ENCODE data around the gene DCLRE1B. TPM values are rescaled to one million over a fixed set of nuclear protein-coding genes. Genes with fewer than 3 reads are reported as not detected.

The DCLRE1B gene
- total and polyA plus RNA-seq, 9 of the 15 experiments (the other 6 are each of a cell fraction or from before 2014, with no cell fraction given) = 10.6 to 28.8 (median 17.2) TPM

DNA sequence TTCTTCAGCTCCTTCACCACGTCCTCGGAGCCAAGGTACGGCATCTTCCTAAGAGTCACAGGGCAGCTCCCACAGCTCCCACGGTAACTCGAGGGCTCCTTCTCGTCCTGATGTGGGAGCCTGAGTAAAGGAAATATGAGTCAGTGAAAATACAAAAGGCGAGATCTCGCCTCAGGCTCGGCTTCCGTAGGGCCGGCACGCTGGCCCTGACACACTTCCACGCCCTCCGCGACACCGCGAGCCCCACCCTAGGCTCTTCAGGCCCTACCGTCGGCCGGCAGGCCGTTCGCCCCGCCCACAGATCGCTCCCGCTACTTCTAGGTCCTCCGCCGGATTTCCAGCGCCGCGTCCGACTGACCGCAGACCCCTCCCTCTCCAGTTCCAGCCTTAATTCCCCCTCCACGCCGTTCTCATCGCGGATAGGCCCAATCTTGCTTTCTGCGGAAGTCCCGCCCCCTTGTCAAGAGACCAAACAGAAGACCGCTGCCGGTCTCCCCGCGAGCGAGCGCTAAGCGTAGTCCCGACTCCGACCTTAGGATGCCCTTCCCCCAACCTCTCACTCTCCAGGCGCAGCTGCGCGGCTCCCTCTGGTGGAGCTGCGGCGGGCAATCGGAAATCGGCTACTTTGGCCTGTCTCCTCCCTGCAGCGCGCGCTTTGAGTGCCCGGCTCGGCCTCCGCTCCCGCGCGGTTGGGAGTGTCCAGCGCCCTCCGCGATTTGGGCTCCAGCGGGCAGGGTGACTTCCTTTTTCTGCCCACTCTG, at the start of gene DCLRE1B, which contains the start of gene AP4B1 (continued):
- TF ChIP-seq POLR3A (IDR thresholded peaks at IDR 0.05; ENCODE audit: borderline replicate concordance, extremely low read depth, insufficient read depth, insufficient read length) (no peak), GABPA (tag; conservative IDR thresholded peaks at IDR 0.05; ENCODE audit: low read depth) (peak; percentile 95), SRSF1 (IDR thresholded peaks at IDR 0.05; ENCODE audit: low read depth, low read length) (no peak), NCOA4 (IDR thresholded peaks at IDR 0.05; ENCODE audit: partially characterized antibody) (peak; percentile 80), CBFB (CRISPR knock-in tag; IDR thresholded peaks at IDR 0.05) (peak; percentile 48; the same call in 1 of the 2 replicates), MYNN (IDR thresholded peaks at IDR 0.05) (peak; percentile 39; the same call in 1 of the 2 replicates), MYNN (CRISPR knock-in tag; IDR thresholded peaks at IDR 0.05) (no peak), HCFC1 (IDR thresholded peaks at IDR 0.05; ENCODE audit: low read depth, low read length) (peak; percentile 81), SMAD2 (IDR thresholded peaks at IDR 0.05; ENCODE audit: low read depth, low read length) (no peak), MYC (IDR thresholded peaks at IDR 0.05; ENCODE audit: low read depth, low read length) (peak; percentile 89), MYC (CRISPR knock-in tag; IDR thresholded peaks at IDR 0.05; ENCODE audit: borderline replicate concordance, low read depth) (0 out of 2 replicates have a peak, but pooled peaks have one; percentile 89), NBN (IDR thresholded peaks at IDR 0.05; ENCODE audit: low read depth) (peak; percentile 79), SIX5 (IDR thresholded peaks at IDR 0.05; ENCODE audit: borderline replicate concordance in 1 of 2, insufficient read depth in 1 of 2, low read depth in 1 of 2, low read length in 2 of 2) (peak in 1 of 2 experiments; percentile 29; a peak in 1 of 4 replicates), ZNF445 (CRISPR knock-in tag; IDR thresholded peaks at IDR 0.05; ENCODE audit: low read depth) (no peak), ARID1B (IDR thresholded peaks at IDR 0.05) (peak; percentile 58; the same call in 1 of the 2 replicates), CXXC5 (CRISPR knock-in tag; IDR thresholded peaks at IDR 0.05) (peak; percentile 98), KLF6 (CRISPR knock-in tag; IDR thresholded peaks at IDR 0.05; ENCODE audit: borderline replicate concordance) (peak; percentile 45; the same call in 1 of the 2 replicates), POLR2A (conservative IDR thresholded peaks at IDR 0.05) (peak; percentile 85)
- TF ChIP-seq, protein P1, sequence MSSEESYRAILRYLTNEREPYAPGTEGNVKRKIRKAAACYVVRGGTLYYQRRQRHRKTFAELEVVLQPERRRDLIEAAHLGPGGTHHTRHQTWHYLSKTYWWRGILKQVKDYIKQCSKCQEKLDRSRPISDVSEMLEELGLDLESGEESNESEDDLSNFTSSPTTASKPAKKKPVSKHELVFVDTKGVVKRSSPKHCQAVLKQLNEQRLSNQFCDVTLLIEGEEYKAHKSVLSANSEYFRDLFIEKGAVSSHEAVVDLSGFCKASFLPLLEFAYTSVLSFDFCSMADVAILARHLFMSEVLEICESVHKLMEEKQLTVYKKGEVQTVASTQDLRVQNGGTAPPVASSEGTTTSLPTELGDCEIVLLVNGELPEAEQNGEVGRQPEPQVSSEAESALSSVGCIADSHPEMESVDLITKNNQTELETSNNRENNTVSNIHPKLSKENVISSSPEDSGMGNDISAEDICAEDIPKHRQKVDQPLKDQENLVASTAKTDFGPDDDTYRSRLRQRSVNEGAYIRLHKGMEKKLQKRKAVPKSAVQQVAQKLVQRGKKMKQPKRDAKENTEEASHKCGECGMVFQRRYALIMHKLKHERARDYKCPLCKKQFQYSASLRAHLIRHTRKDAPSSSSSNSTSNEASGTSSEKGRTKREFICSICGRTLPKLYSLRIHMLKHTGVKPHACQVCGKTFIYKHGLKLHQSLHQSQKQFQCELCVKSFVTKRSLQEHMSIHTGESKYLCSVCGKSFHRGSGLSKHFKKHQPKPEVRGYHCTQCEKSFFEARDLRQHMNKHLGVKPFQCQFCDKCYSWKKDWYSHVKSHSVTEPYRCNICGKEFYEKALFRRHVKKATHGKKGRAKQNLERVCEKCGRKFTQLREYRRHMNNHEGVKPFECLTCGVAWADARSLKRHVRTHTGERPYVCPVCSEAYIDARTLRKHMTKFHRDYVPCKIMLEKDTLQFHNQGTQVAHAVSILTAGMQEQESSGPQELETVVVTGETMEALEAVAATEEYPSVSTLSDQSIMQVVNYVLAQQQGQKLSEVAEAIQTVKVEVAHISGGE (CRISPR knock-in tag; IDR thresholded peaks at IDR 0.05) = peak in 2 of 3 experiments; percentile 17 to 93; a peak in 2 of 6 replicates
- TF ChIP-seq, protein P2, sequence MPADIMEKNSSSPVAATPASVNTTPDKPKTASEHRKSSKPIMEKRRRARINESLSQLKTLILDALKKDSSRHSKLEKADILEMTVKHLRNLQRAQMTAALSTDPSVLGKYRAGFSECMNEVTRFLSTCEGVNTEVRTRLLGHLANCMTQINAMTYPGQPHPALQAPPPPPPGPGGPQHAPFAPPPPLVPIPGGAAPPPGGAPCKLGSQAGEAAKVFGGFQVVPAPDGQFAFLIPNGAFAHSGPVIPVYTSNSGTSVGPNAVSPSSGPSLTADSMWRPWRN (IDR thresholded peaks at IDR 0.05; ENCODE audit: low read depth) = no peak; the same call in 1 of the 2 replicates
- TF ChIP-seq, protein P3, sequence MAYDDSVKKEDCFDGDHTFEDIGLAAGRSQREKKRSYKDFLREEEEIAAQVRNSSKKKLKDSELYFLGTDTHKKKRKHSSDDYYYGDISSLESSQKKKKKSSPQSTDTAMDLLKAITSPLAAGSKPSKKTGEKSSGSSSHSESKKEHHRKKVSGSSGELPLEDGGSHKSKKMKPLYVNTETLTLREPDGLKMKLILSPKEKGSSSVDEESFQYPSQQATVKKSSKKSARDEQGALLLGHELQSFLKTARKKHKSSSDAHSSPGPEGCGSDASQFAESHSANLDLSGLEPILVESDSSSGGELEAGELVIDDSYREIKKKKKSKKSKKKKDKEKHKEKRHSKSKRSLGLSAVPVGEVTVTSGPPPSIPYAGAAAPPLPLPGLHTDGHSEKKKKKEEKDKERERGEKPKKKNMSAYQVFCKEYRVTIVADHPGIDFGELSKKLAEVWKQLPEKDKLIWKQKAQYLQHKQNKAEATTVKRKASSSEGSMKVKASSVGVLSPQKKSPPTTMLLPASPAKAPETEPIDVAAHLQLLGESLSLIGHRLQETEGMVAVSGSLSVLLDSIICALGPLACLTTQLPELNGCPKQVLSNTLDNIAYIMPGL (CRISPR knock-in tag; IDR thresholded peaks at IDR 0.05) = peak; percentile 45

Measured in K562 (cell line).